Activated naive CD4-positive, alpha-beta T cell treated with anti-CD3 and anti-CD28 coated beads, Interleukin-2, amount 50 U/mL, for 16 hours (primary cell): Measurements from ENCODE around the gene ASB13.
A peak's percentile ranks its signal among the peaks of the same experiment; 100 is the strongest.

Experiments
- DNase-seq: peaks from one replicate; pipeline ENCODE4 v3.0.0-alpha.2; 2020

ASB13 gene

GRCh38 chr10:5666008-5666840 lies at the start of gene ASB13:
Gene ASB13 (minus strand): TSS chr10:5666595. CDS start chr10:5666551, 44 bp downstream.
- DNase-seq: peak; percentile 45

GRCh38 chr10:5711642-5712041 lies 45.2 kb upstream of the ASB13 start:
- DNase-seq: no peak

- no peak for DNase-seq
Measured at GRCh38 chr10:5710859-5711258, 44.5 kb upstream of the ASB13 start.

GRCh38 chr10:5709865-5710264 lies 43.5 kb upstream of the ASB13 start:
- DNase-seq: no peak

- DNase-seq: no peak
Measured at GRCh38 chr10:5708356-5708755, 42.0 kb upstream of the ASB13 start.

- no peak for DNase-seq
Measured at GRCh38 chr10:5698062-5698461, 31.7 kb upstream of the ASB13 start.

GRCh38 chr10:5697342-5697741 lies 30.9 kb upstream of the ASB13 start:
- DNase-seq: no peak

GRCh38 chr10:5694573-5694972 lies 28.2 kb upstream of the ASB13 start:
- no peak for DNase-seq

GRCh38 chr10:5692461-5693358 lies 26.3 kb upstream of the ASB13 start:
- peak; percentile 64 for DNase-seq

GRCh38 chr10:5691786-5692185 lies 25.4 kb upstream of the ASB13 start:
- no peak for DNase-seq

- no peak for DNase-seq
Measured at GRCh38 chr10:5688587-5688986, 22.2 kb upstream of the ASB13 start.

GRCh38 chr10:5685764-5686240 lies 19.4 kb upstream of the ASB13 start:
- DNase-seq: no peak

GRCh38 chr10:5684971-5685763 lies 18.8 kb upstream of the ASB13 start:
- peak; percentile 74 for DNase-seq

- peak; percentile 96 for DNase-seq
Measured at GRCh38 chr10:5684318-5684970, 18.0 kb upstream of the ASB13 start, which contains the start of gene TASOR2. Gene TASOR2 (plus strand): TSS chr10:5684838. CDS start chr10:5720643, 35,805 bp downstream.

- DNase-seq: no peak
Measured at GRCh38 chr10:5683065-5683464, 16.7 kb upstream of the ASB13 start.

- no peak for DNase-seq
Measured at GRCh38 chr10:5681930-5682329, 15.5 kb upstream of the ASB13 start.

- DNase-seq: no peak
Measured at GRCh38 chr10:5679606-5680005, 13.2 kb upstream of the ASB13 start.

- DNase-seq: no peak
Measured at GRCh38 chr10:5679037-5679435, 12.6 kb upstream of the ASB13 start.

GRCh38 chr10:5678397-5679036 lies 12.1 kb upstream of the ASB13 start:
- no peak for DNase-seq

- DNase-seq: no peak
Measured at GRCh38 chr10:5670662-5671375, 4.4 kb upstream of the ASB13 start.

GRCh38 chr10:5669604-5670003 lies 3.2 kb upstream of the ASB13 start:
- DNase-seq: no peak
